ENCODE measurements around the gene ZNF784.
A peak's percentile ranks its signal among the peaks of the same experiment; 100 is the strongest.

ZNF784 gene

GRCh38 chr19:55656552-55656951 is 32.2 kb upstream of the ZNF784 start:
- DNase-seq, result no peak

- DNase-seq, result no peak
Observed at GRCh38 chr19:55655648-55656040, 31.3 kb upstream of the ZNF784 start.

GRCh38 chr19:55654868-55655647 is 30.7 kb upstream of the ZNF784 start, which contains the start of gene U2AF2:
U2AF2 (plus strand) TSS chr19:55655035; CDS start chr19:55655105, 70 bp downstream.
- DNase-seq, result peak; percentile 92

GRCh38 chr19:55654323-55654867 is 30.0 kb upstream of the ZNF784 start:
- DNase-seq, result peak; percentile 100

- peak; percentile 100 for DNase-seq
Observed at GRCh38 chr19:55653651-55654322, 29.4 kb upstream of the ZNF784 start.

GRCh38 chr19:55652311-55653128 is 28.2 kb upstream of the ZNF784 start:
- DNase-seq, result no peak

- no peak for DNase-seq
Observed at GRCh38 chr19:55651236-55651635, 26.9 kb upstream of the ZNF784 start.

GRCh38 chr19:55650602-55651230 is 26.4 kb upstream of the ZNF784 start:
- DNase-seq, result no peak

- no peak for DNase-seq
Observed at GRCh38 chr19:55650126-55650557, 25.8 kb upstream of the ZNF784 start.

GRCh38 chr19:55649268-55650125 is 25.1 kb upstream of the ZNF784 start:
- no peak for DNase-seq

GRCh38 chr19:55648585-55649267 is 24.4 kb upstream of the ZNF784 start:
- peak; percentile 48 for DNase-seq

GRCh38 chr19:55647732-55648584 is 23.6 kb upstream of the ZNF784 start, which contains the start of gene CCDC106:
CCDC106 (plus strand) TSS chr19:55648212; CDS start chr19:55649047, 835 bp downstream.
- peak; percentile 93 for DNase-seq

- DNase-seq, result no peak
Observed at GRCh38 chr19:55646889-55647731, 22.7 kb upstream of the ZNF784 start.

GRCh38 chr19:55645512-55645881 is 21.1 kb upstream of the ZNF784 start:
- DNase-seq, result no peak

GRCh38 chr19:55644842-55645511 is 20.6 kb upstream of the ZNF784 start:
- DNase-seq, result no peak

- DNase-seq, result no peak
Observed at GRCh38 chr19:55644191-55644833, 19.9 kb upstream of the ZNF784 start.

GRCh38 chr19:55643887-55644176 is 19.5 kb upstream of the ZNF784 start:
- DNase-seq, result no peak

Data from retina (tissue), 1 donor.